ENCODE results near the gene NR5A1. TPM values are rescaled to one million over a fixed set of nuclear protein-coding genes. Genes with fewer than 3 reads are reported as not detected.
A peak's percentile ranks its signal among the peaks of the same experiment; 100 is the strongest.

Gene NR5A1
- polyA plus RNA-seq, 1 donor, result not detected

- DNase-seq, result no peak
These were observed 49.2 kb downstream of the NR5A1 start for GRCh38 chr9:124457887-124458431.

GRCh38 chr9:124457079-124457886, 49.9 kb downstream of the NR5A1 start:
- DNase-seq, result no peak

GRCh38 chr9:124456341-124457078, 50.7 kb downstream of the NR5A1 start:
- DNase-seq, result no peak

- no peak for DNase-seq
These were observed 51.4 kb downstream of the NR5A1 start for GRCh38 chr9:124455820-124456219.

- no peak for DNase-seq
These were observed 52.3 kb downstream of the NR5A1 start for GRCh38 chr9:124454791-124455443.

GRCh38 chr9:124454296-124454695, 52.9 kb downstream of the NR5A1 start:
- no peak for DNase-seq

GRCh38 chr9:124453586-124454191, 53.5 kb downstream of the NR5A1 start:
- DNase-seq, result no peak

GRCh38 chr9:124452841-124453585, 54.2 kb downstream of the NR5A1 start:
- no peak for DNase-seq

- DNase-seq, result no peak
These were observed 54.9 kb downstream of the NR5A1 start for GRCh38 chr9:124452326-124452725.

- no peak for DNase-seq
These were observed 56.1 kb downstream of the NR5A1 start for GRCh38 chr9:124450931-124451661.

GRCh38 chr9:124450241-124450924, 56.8 kb downstream of the NR5A1 start, which contains the start of gene ADGRD2:
TSS of gene ADGRD2 (plus strand) at chr9:124450451. CDS start at chr9:124451667, 1,216 bp downstream.
- peak; percentile 21 for DNase-seq

- no peak for DNase-seq
These were observed 57.6 kb downstream of the NR5A1 start for GRCh38 chr9:124449381-124450151.

- DNase-seq, result no peak
These were observed 59.2 kb downstream of the NR5A1 start for GRCh38 chr9:124448019-124448418.

GRCh38 chr9:124447297-124447661, 59.9 kb downstream of the NR5A1 start:
- DNase-seq, result no peak

- no peak for DNase-seq
These were observed 63.0 kb downstream of the NR5A1 start for GRCh38 chr9:124444166-124444565.

- no peak for DNase-seq
These were observed 63.6 kb downstream of the NR5A1 start for GRCh38 chr9:124443625-124444024.

- DNase-seq, result no peak
These were observed 64.4 kb downstream of the NR5A1 start for GRCh38 chr9:124442826-124443225.

GRCh38 chr9:124442379-124442778, 64.8 kb downstream of the NR5A1 start:
- no peak for DNase-seq

GRCh38 chr9:124441291-124441690, 65.9 kb downstream of the NR5A1 start:
- no peak for DNase-seq
